ENCODE data around the gene ERBB4.
A peak's percentile ranks its signal among the peaks of the same experiment; 100 is the strongest.

Gene ERBB4

GRCh38 chr2:212237350-212238095 is 301.1 kb downstream of the ERBB4 start:
- Histone ChIP-seq H3K27ac (no peak overlapping the region), H3K9me3 (ENCODE audit: severe bottlenecking) (no peaks in the 10 kb centered on the region), H3K27me3 (ENCODE audit: insufficient read depth, low read depth, severe bottlenecking) (no peaks in the 10 kb centered on the region), H3K36me3 (no peaks in the 10 kb centered on the region), H3K4me3 (ENCODE audit: low read depth, low read length) (no peak overlapping the region)
- TF ChIP-seq, protein P1, sequence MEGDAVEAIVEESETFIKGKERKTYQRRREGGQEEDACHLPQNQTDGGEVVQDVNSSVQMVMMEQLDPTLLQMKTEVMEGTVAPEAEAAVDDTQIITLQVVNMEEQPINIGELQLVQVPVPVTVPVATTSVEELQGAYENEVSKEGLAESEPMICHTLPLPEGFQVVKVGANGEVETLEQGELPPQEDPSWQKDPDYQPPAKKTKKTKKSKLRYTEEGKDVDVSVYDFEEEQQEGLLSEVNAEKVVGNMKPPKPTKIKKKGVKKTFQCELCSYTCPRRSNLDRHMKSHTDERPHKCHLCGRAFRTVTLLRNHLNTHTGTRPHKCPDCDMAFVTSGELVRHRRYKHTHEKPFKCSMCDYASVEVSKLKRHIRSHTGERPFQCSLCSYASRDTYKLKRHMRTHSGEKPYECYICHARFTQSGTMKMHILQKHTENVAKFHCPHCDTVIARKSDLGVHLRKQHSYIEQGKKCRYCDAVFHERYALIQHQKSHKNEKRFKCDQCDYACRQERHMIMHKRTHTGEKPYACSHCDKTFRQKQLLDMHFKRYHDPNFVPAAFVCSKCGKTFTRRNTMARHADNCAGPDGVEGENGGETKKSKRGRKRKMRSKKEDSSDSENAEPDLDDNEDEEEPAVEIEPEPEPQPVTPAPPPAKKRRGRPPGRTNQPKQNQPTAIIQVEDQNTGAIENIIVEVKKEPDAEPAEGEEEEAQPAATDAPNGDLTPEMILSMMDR (IDR thresholded peaks at IDR 0.05; ENCODE audit: low read depth, low read length): no peak
- DNase-seq: peak; percentile 38

GRCh38 chr2:212228743-212229171 is 309.8 kb downstream of the ERBB4 start:
- TF ChIP-seq, protein P1 (IDR thresholded peaks at IDR 0.05; ENCODE audit: low read depth, low read length): no peak
- no peak overlapping the region for H3K27ac ChIP-seq
- no peaks in the 10 kb centered on the region for H3K9me3 ChIP-seq (ENCODE audit: severe bottlenecking)
- DNase-seq: no peak
- H3K27me3 ChIP-seq (ENCODE audit: insufficient read depth, low read depth, severe bottlenecking): no peaks in the 10 kb centered on the region
- H3K4me3 ChIP-seq (ENCODE audit: low read depth, low read length): no peak overlapping the region
- no peaks in the 10 kb centered on the region for H3K36me3 ChIP-seq

DNA sequence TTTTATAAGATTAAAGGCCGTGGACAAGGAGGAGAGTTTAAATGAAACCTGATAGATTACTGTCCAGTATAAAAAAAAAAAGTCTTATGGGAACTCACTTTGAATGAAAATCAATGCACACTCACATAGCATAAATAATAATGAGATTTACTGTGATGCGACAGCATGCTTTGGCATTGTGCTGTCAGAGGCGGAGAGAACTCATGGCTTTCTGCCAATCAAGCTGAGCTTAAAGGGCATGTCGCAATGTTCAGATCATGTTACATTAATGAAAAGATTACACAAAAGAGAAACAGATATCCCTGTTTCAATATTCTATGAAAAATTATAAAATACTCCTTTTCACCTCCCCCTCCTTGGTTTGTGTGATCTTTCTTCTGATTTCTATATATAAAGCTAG is 310.8 kb downstream of the ERBB4 start:
- Histone ChIP-seq H3K9me3 (ENCODE audit: severe bottlenecking) (no peaks in the 10 kb centered on the region), H3K36me3 (no peaks in the 10 kb centered on the region), H3K4me3 (ENCODE audit: low read depth, low read length) (no peak overlapping the region), H3K27ac (no peak overlapping the region), H3K27me3 (ENCODE audit: insufficient read depth, low read depth, severe bottlenecking) (no peaks in the 10 kb centered on the region)
- TF ChIP-seq, protein P1 (IDR thresholded peaks at IDR 0.05; ENCODE audit: low read depth, low read length): no peak
- no peak for DNase-seq

DNA sequence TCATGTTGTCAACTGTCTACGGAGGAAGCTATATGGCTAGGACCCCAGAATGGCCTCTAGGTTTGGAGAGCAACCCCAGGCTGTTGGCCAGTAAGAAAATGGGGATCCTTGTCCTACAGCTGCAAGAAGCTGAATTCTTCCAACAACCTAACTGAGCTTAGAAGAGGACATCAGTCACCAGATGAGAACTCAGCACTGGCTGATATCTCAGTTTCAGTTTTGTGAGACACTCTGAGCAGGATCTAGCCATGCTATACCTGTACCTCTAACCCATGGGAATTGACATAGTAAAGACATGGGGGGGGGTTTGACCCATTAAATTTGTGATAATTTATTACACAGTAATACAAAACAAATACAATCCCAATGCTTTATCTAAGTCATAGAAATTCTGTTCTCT is 312.5 kb downstream of the ERBB4 start:
- H3K27ac ChIP-seq: no peak overlapping the region
- no peak overlapping the region for H3K4me3 ChIP-seq (ENCODE audit: low read depth, low read length)
- H3K36me3 ChIP-seq: no peaks in the 10 kb centered on the region
- H3K27me3 ChIP-seq (ENCODE audit: insufficient read depth, low read depth, severe bottlenecking): no peaks in the 10 kb centered on the region
- H3K9me3 ChIP-seq (ENCODE audit: severe bottlenecking): no peaks in the 10 kb centered on the region
- TF ChIP-seq, protein P1 (IDR thresholded peaks at IDR 0.05; ENCODE audit: low read depth, low read length): no peak
- DNase-seq: no peak

DNA sequence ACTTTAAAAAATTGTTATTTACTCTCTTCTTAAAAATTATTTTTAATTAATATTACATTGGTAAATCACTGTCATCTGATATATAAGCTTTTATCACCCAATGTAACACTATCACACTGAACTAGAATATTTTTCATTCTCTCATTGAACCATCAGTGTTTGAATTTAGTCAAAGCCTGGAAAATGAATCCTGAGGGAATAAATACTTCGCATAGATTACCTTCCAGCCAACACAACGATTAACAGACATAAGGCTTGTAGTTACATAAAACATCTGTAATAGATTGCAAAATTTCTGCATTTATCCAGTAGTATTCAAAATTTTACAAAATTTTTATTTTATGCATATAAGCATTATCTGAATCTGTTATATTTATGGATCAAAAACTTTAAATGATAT is 314.9 kb downstream of the ERBB4 start:
- Histone ChIP-seq H3K4me3 (ENCODE audit: low read depth, low read length) (no peak overlapping the region), H3K9me3 (ENCODE audit: severe bottlenecking) (no peaks in the 10 kb centered on the region), H3K27ac (no peak overlapping the region), H3K36me3 (no peaks in the 10 kb centered on the region), H3K27me3 (ENCODE audit: insufficient read depth, low read depth, severe bottlenecking) (no peaks in the 10 kb centered on the region)
- TF ChIP-seq, protein P1 (IDR thresholded peaks at IDR 0.05; ENCODE audit: low read depth, low read length): no peak
- no peak for DNase-seq

DNA sequence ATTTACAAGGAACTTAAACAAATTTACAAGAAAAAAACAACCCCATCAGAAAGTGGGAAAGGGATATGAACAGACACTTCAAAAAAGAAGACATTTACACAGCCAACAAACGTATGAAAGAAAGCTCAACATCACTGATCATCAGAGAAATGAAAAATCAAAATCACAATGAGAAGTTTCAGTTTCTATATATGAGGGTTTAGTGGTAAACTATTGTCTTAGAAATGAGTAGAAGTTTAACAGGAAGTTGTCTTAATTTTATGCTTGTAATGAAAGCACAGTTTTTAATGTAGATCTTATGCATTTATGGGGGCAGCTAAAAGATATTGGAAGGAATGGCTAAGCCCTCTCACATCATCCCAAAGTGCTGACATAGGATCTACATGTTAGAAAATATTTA is 325.4 kb downstream of the ERBB4 start:
- no peak overlapping the region for H3K4me3 ChIP-seq (ENCODE audit: low read depth, low read length)
- H3K9me3 ChIP-seq (ENCODE audit: severe bottlenecking): no peaks in the 10 kb centered on the region
- DNase-seq: no peak
- no peak overlapping the region for H3K27ac ChIP-seq
- H3K36me3 ChIP-seq: no peaks in the 10 kb centered on the region
- no peaks in the 10 kb centered on the region for H3K27me3 ChIP-seq (ENCODE audit: insufficient read depth, low read depth, severe bottlenecking)
- TF ChIP-seq, protein P1 (IDR thresholded peaks at IDR 0.05; ENCODE audit: low read depth, low read length): no peak
